K562 (cell line): Measurements from ENCODE around the gene SIRT3. TPM values are rescaled to one million over a fixed set of nuclear protein-coding genes. Genes with fewer than 3 reads are reported as not detected.

Source experiments
- ARID2 ChIP-seq: fragments of 450-650 bp; IDR thresholded peaks from 2 replicates; pipeline ENCODE4 v1.6.1; 2017; ENCODE audit warnings: antibody characterized with exemption, mild to moderate bottlenecking
- ARID3B ChIP-seq: fragments of 250-450 bp; sonication (Bioruptor Pico); IDR thresholded peaks from 2 replicates; pipeline ENCODE4 v1.4.0; 2020; ENCODE audit warnings: borderline replicate concordance
- BCL6 ChIP-seq: fragments of 250-450 bp; sonication (Bioruptor Pico); IDR thresholded peaks from 2 replicates; pipeline ENCODE4 v1.4.0; 2020
- DNMT1 ChIP-seq: fragments of 450-650 bp; IDR thresholded peaks from 2 replicates; pipeline ENCODE4 v1.6.1; 2016; ENCODE audit warnings: antibody characterized with exemption, mild to moderate bottlenecking
- E2F1 ChIP-seq: sonication (generic); formaldehyde crosslinking; IDR thresholded peaks from 2 replicates; pipeline ENCODE4 v1.8.1; 2023; ENCODE audit warnings: mild to moderate bottlenecking, missing genetic modification reagents, moderate library complexity
- HIVEP1 ChIP-seq: fragments of 250-450 bp; sonication (Bioruptor Pico); IDR thresholded peaks from 2 replicates; pipeline ENCODE4 v1.4.0; 2020; ENCODE audit warnings: mild to moderate bottlenecking
- JUND ChIP-seq, 2 experiments: IDR thresholded peaks; 2 replicates in 1 of 2; 3 replicates in 1 of 2; pipeline ENCODE4 v1.6.1; 2011; ENCODE audit warnings: borderline replicate concordance in 2 of 2, low read depth in 2 of 2, low read length in 2 of 2, improper control_type of control experiment in 1 of 2, missing biosample characterization in 1 of 2, missing genetic modification characterization in 1 of 2, missing genetic modification reagents in 1 of 2
- KDM2B ChIP-seq: fragments of 250-450 bp; sonication (Bioruptor Pico); IDR thresholded peaks from 2 replicates; pipeline ENCODE4 v1.8.0; 2021; ENCODE audit warnings: mild to moderate bottlenecking, moderate library complexity
- L3MBTL2 ChIP-seq: fragments of 450-650 bp; IDR thresholded peaks from 2 replicates; pipeline ENCODE4 v1.6.1; 2016; ENCODE audit warnings: mild to moderate bottlenecking, moderate library complexity
- MTF1 ChIP-seq: fragments of 250-450 bp; sonication (Bioruptor Pico); IDR thresholded peaks from 2 replicates; pipeline ENCODE4 v1.9.0; 2021; ENCODE audit warnings: moderate library complexity, mild to moderate bottlenecking, inconsistent platforms, borderline replicate concordance
- MYC ChIP-seq, 2 experiments: fragments of 250-450 bp in 1 of 2; sonication (Bioruptor Pico) in 1 of 2; IDR thresholded peaks; 2 replicates each; pipeline versions ENCODE4 v1.5.1 to v1.6.1; 2012 to 2021; ENCODE audit warnings: low read depth in 2 of 2, borderline replicate concordance in 1 of 2, improper control_type of control experiment in 1 of 2, low read length in 1 of 2, mild to moderate bottlenecking in 1 of 2, moderate library complexity in 1 of 2
- NFE2L1 ChIP-seq: fragments of 450-650 bp; IDR thresholded peaks from 2 replicates; pipeline ENCODE4 v1.6.1; 2016; ENCODE audit warnings: missing genetic modification characterization, low read depth, mild to moderate bottlenecking, missing compliant biosample characterization, moderate library complexity, borderline replicate concordance
- VEZF1 ChIP-seq: fragments of 200-800 bp; sonication (Bioruptor generic); IDR thresholded peaks from 2 replicates; pipeline ENCODE4 v1.6.1; 2017; ENCODE audit warnings: missing genetic modification characterization, missing compliant biosample characterization
- ZBTB2 ChIP-seq: fragments of 450-650 bp; IDR thresholded peaks from 2 replicates; pipeline ENCODE4 v1.6.1; 2016; ENCODE audit warnings: antibody characterized with exemption
- ZNF133 ChIP-seq: fragments of 250-450 bp; sonication (Bioruptor Pico); IDR thresholded peaks from 2 replicates; pipeline ENCODE4 v1.4.0; 2020; ENCODE audit warnings: mild to moderate bottlenecking
- ZNF586 ChIP-seq: fragments of 450-650 bp; formaldehyde crosslinking; conservative IDR thresholded peaks from 2 replicates; pipeline ENCODE4 v1.4.0; 2020; ENCODE audit warnings: mild to moderate bottlenecking, moderate library complexity
- ZNF699 ChIP-seq: fragments of 250-450 bp; sonication (Bioruptor Pico); IDR thresholded peaks from 2 replicates; pipeline ENCODE4 v1.8.0; 2021; ENCODE audit warnings: mild to moderate bottlenecking, moderate library complexity; ENCODE audit not compliant: insufficient replicate concordance
- ZNF79 ChIP-seq: fragments of 250-450 bp; sonication (Bioruptor Pico); IDR thresholded peaks from 2 replicates; pipeline ENCODE4 v1.4.0; 2020; ENCODE audit warnings: low read depth, mild to moderate bottlenecking, moderate library complexity
- ZSCAN29 ChIP-seq: fragments of 450-650 bp; IDR thresholded peaks from 2 replicates; pipeline ENCODE4 v1.6.1; 2017
- polyA plus RNA-seq, 8 experiments: library from polyadenylated mRNA; depleted of rRNA in 4 of 8; stranded (reverse) in 5 of 8; unstranded in 3 of 8; fragments of >200 nt; fragmentation: Nextera tagmentation in 2 of 8; fragmentation: Illumina TruSeq in 1 of 8; extraction: Ambion mirVana in 2 of 8; extraction: Trizol in 1 of 8; gene quantifications; 2 replicates each; pipeline versions ENCODE4 v1.2.1 to v1.2.3, GENCODE V29; 2011 to 2014; ENCODE audit warnings: inconsistent platforms in 1 of 8, missing spikeins in 1 of 8
- total RNA-seq, 7 experiments: library from RNA; depleted of rRNA in 6 of 7; stranded (reverse); fragments of >200 nt in 6 of 7; fragmentation: Illumina TruSeq in 2 of 7; extraction: Trizol in 2 of 7; gene quantifications; 2 replicates each; pipeline versions ENCODE4 v1.2.1 to v1.2.3, GENCODE V29; 2011 to 2021; ENCODE audit warnings: low replicate concordance in 1 of 7

Gene SIRT3
- total and polyA plus RNA-seq, 9 of the 15 experiments (the other 6 are each of a cell fraction or from before 2014, with no cell fraction given) = 1.9 to 27.5 (median 14.5) TPM

GRCh38 chr11:208181-208916 lies 27.8 kb downstream of the SIRT3 start (continued):
- no peak for TF ChIP-seq MTF1
- TF ChIP-seq ZNF133 (CRISPR knock-in tag) = no peak
- no peak for TF ChIP-seq NFE2L1 (tag)
- TF ChIP-seq E2F1 = no peak
- peak; percentile 65 for TF ChIP-seq MYC (IDR thresholded peaks at IDR 0.05; ENCODE audit: low read depth, low read length)
- no peak for TF ChIP-seq MYC (CRISPR knock-in tag; IDR thresholded peaks at IDR 0.05; ENCODE audit: borderline replicate concordance, low read depth)
- no peak for TF ChIP-seq HIVEP1 (CRISPR knock-in tag)
- peak; percentile 12; the same call in 1 of the 2 replicates for TF ChIP-seq JUND (IDR thresholded peaks at IDR 0.05; ENCODE audit: borderline replicate concordance, low read depth, low read length)
- TF ChIP-seq JUND (tag; IDR thresholded peaks at IDR 0.05; ENCODE audit: borderline replicate concordance, low read depth, low read length) = no peak; the same call in 2 of the 3 replicates
- TF ChIP-seq ZNF79 (CRISPR knock-in tag) = no peak
- no peak for TF ChIP-seq ARID2
- TF ChIP-seq DNMT1 = no peak
- TF ChIP-seq ZBTB2 = no peak
- no peak for TF ChIP-seq ZNF586 (CRISPR knock-in tag)
- TF ChIP-seq BCL6 (CRISPR knock-in tag) = no peak
- TF ChIP-seq ZSCAN29 = no peak
- peak; percentile 57; the same call in 1 of the 2 replicates for TF ChIP-seq L3MBTL2
- no peak for TF ChIP-seq ZNF699 (CRISPR knock-in tag)
- TF ChIP-seq ARID3B (CRISPR knock-in tag) = no peak
- TF ChIP-seq KDM2B (CRISPR knock-in tag) = no peak
- peak; percentile 93 for TF ChIP-seq VEZF1 (CRISPR knock-in tag)
